ENCODE data around the gene ACSS2.

ACSS2 gene

DNA sequence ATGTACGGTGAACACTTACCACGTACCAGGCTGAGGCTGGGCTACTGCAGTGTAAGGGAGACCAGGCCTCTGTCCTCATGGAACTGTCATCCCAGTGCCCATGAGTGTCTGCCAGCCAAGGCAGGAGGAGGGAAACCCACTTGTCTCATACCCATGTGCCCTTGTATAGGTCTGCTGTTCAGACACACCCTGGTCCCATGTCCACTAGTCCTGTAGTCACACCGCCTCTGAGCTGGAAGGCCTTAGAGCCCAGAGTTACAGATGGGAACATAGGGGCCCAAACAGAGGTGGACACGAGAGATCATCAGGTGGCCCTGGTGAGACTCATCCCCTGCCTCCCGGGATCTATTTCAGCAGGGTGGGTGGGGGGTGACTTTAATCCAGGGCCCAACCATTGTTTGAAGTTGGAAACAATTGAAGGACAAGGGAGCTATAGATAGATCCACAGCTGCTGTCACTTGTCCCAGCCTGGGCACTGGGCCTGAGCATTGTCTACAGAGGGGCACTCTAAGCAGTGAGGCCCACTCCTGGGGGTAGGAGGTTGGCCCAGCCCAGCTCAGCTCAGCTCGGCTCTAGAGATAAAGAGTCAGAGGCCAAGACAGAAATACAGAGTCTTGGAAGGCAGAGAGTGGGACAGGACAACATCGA, 93.9 kb downstream of the ACSS2 start:
- in situ Hi-C loops (cut with HindIII; ENCODE audit: low pct_unique_long_range_greater_than_20kb, low sequenced_read_pairs) = no loop called here
- TF ChIP-seq JUND (IDR thresholded peaks at IDR 0.05; ENCODE audit: low read depth) = no peak
- DNase-seq (ENCODE audit: low read depth in 1 of 2, low spot score in 1 of 2) = no peak

DNA sequence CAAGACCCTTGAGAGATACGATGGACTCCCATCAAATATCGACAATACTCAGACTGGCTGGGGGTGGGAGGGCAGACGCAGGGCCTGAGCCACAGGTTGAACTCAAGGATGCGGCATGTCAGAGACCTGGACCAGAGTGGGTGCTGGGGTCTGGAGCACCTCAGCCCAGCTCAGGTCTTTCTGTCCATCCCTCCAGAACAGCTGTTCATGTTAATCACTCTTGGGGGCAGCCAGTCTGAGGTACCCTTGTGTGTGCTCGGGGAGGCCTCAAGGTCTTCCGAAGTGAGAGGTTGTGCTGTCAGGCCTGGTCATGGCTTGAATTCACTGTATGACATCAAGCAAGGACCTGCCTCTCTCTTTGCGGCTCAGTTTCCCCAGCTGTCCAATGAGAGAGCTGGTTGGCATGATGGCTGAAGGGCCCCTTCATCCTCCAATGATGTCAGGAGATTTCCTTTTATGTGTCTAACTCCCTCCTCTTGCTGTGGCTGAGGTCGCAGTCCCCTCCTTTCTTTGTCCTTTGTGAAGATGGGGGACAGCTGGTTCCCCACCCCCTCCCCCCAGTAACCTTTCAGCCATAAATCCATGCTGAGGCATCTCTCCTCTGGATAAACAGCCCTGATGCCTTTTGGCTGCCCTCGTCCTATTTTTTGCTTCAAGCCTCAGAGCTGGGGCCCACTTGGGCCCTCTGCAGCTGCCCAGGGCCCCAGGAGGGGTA, 94.6 kb downstream of the ACSS2 start:
- in situ Hi-C loops (cut with HindIII; ENCODE audit: low pct_unique_long_range_greater_than_20kb, low sequenced_read_pairs) = no loop called here
- TF ChIP-seq JUND (IDR thresholded peaks at IDR 0.05; ENCODE audit: low read depth) = no peak
- DNase-seq (ENCODE audit: low read depth in 1 of 2, low spot score in 1 of 2) = no peak

DNA sequence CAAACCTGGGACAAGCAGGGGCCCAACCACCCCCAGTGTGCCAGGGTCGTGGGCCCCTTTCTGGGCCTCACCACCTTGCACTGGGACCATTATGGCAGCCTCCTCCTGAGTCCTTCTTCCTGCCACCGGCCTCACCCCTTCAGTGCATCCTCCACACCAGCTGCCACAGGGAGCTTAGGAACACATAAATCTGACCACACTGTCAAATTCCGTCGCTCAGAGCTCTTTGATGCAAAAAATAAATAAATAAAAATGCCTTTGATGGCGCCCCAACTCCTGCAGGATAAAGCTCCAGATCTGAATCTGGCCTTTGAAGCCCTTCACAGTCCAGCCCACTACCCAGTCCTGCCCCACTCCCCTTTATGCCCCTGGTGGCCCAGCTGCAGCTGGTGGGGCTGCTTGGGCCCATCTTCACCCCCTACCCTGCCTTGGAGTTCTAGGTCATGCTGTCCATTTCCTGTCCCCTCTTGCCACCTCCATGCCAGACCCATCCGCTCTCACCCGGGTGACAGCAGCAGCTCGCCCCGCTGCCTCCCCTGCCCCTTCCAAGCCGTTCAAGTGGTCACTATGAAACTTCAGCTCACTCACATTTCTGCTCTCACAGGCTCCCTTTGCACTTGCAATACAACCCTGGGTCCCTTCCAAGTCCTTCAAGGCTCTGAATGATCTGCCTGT, 95.3 kb downstream of the ACSS2 start:
- in situ Hi-C loops (cut with HindIII; ENCODE audit: low pct_unique_long_range_greater_than_20kb, low sequenced_read_pairs) = no loop called here
- DNase-seq (ENCODE audit: low read depth in 1 of 2, low spot score in 1 of 2) = no peak
- TF ChIP-seq JUND (IDR thresholded peaks at IDR 0.05; ENCODE audit: low read depth) = no peak

DNA sequence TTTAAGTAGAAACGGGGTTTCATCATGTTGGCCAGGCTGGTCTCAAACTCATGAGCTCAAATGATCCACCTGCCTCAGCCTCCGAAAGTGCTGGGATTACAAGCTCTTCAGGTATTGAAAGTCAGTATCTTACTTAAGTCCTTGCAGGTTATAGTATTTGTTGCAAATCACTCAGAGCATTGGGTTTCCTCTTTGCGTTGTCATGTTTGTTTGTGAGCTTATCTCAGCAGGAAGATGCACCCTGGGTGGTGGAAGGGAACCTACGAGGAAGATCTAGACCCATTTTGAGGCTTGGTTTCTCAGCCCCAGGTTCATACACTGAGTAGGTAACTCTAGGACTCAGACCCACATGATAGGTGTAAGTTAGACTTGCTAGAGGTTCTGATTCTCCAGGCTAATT, 97.8 kb downstream of the ACSS2 start:
- no peak for TF ChIP-seq JUND (IDR thresholded peaks at IDR 0.05; ENCODE audit: low read depth)
- in situ Hi-C loops (cut with HindIII; ENCODE audit: low pct_unique_long_range_greater_than_20kb, low sequenced_read_pairs) = no loop called here
- DNase-seq (ENCODE audit: low read depth in 1 of 2, low spot score in 1 of 2) = no peak

DNA sequence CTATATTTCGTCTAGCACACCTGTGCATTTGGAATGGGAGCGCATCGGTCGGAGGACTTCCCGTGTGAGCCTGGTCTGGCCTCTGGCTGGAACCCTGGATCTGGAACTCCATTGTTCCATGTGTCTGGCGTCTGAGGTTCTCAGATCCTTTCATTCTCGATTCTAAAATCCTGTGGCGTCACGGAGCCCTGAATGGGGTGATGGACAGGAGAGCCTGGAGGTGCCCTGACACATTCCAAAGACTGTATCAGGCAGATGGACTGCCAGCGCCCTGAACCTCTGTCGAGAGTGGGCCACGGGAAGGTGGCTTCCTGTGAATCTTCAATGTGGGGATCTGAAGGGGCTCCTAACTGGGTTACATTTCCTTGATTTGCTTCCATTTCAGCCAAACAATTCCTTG, 99.9 kb downstream of the ACSS2 start:
- no peak for DNase-seq (ENCODE audit: low read depth in 1 of 2, low spot score in 1 of 2)
- no peak for TF ChIP-seq JUND (IDR thresholded peaks at IDR 0.05; ENCODE audit: low read depth)
- in situ Hi-C loops (cut with HindIII; ENCODE audit: low pct_unique_long_range_greater_than_20kb, low sequenced_read_pairs) = no loop called here

All from T47D (cell line).